Body of pancreas (tissue), 4 donors: ENCODE results near the gene IVD. TPM values are rescaled to one million over a fixed set of nuclear protein-coding genes. Genes with fewer than 3 reads are reported as not detected.
A peak's percentile ranks its signal among the peaks of the same experiment; 100 is the strongest.

Source experiments
- ATAC-seq: fragments of 150-250 bp; one replicate; pipeline ENCODE4 v1.9.1; 2016
- DNase-seq, 4 donors: peaks; one replicate each; pipeline ENCODE4 v3.0.0-alpha.2; 2019
- H3K27ac ChIP-seq, 4 donors: fragments of 200-600 bp; sonication (generic); 1 replicate in 3 of 4; 2 replicates in 1 of 4; pipeline versions ENCODE4 v1.5.1 to v1.6.1; 2016 to 2019; ENCODE audit warnings: mild to moderate bottlenecking in 1 of 4, mixed read lengths in 1 of 4, moderate library complexity in 1 of 4
- H3K27me3 ChIP-seq, 2 donors: fragments of 200-600 bp; sonication (generic); one replicate each; pipeline ENCODE4 v1.6.0; 2016; ENCODE audit warnings: mild to moderate bottlenecking in 1 of 2
- H3K36me3 ChIP-seq, 2 donors: fragments of 200-600 bp; sonication (generic); replicated peaks in 1 of 2; 2 replicates each; pipeline ENCODE4 v1.5.1; 2016; ENCODE audit warnings: low read depth in 2 of 2; ENCODE audit not compliant: insufficient read depth in 1 of 2
- H3K4me1 ChIP-seq: fragments of 200-600 bp; sonication (generic); one replicate; pipeline ENCODE4 v1.6.0; 2016
- H3K4me3 ChIP-seq, 2 donors: fragments of 200-600 bp; sonication (generic); 1 replicate in 1 of 2; 2 replicates in 1 of 2; pipeline ENCODE4 v1.5.1; 2016 to 2019
- H3K9me3 ChIP-seq, 3 donors: fragments of 200-600 bp; sonication (generic); 1 replicate in 2 of 3; 2 replicates in 1 of 3; pipeline ENCODE4 v1.5.1; 2016
- CTCF ChIP-seq, 7 experiments: fragments of 450-650 bp in 4 of 7; fragments of 200-600 bp in 3 of 7; sonication (generic) in 3 of 7; IDR thresholded peaks; one replicate each; pipeline ENCODE4 v1.5.1; 2016 to 2019; ENCODE audit warnings: antibody characterized with exemption in 7 of 7
- POLR2A ChIP-seq, 3 donors: fragments of 450-650 bp; IDR thresholded peaks; one replicate each; pipeline ENCODE4 v1.6.1; 2016; ENCODE audit warnings: antibody characterized with exemption in 3 of 3, mild to moderate bottlenecking in 2 of 3
- WGBS, 2 donors: methylation state at CpG; one replicate each; pipeline ENCODE4 v1.1.5; 2017; 5-methylcytosine and 5-hydroxymethylcytosine counted together
- intact Hi-C: fragments of 100-400 bp; cut with DNase I; formaldehyde crosslinking; loops from one replicate; pipeline ENCODE4 v1.15.1; 2023
- total RNA-seq, 2 donors: library from RNA; depleted of rRNA; stranded (reverse); fragments of >200 nt; gene quantifications; one replicate each; pipeline ENCODE4 v1.1.0, GENCODE V29; 2016

IVD gene
- total RNA-seq, 2 donors from 2014 or later = 30.3 to 34.0 TPM

DNA sequence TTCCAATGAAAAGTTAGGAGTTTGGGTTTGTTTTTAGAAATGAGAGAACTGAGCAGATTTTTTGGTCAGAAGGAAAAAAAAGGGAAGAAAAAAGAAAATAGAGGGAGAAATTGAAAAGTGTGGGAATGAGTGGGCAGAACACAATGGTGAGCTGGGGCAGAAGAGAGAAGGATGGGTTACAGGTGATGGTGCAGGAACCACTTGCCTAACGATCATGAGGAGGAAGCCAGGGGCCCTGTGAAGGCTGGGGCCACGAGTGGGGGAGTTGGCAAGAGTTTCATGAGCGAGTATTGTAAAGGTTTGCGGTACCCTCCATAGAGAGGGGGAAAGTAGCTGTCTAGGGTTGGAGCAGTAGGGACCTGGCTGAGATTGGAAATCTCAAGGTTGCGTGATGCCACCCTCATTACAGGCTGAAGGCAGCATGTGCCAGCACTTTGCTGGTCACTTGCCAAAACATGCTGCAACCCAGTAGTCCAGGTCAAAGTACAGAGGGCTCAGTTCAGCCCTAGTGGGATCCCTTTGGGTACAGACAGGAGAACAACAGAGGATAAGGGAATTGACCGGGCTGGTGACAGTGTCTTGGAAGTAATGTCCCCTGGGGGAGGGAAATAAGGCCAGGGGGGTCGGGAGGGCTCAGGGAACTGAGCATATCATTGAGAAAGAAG lies 6.6 kb downstream of the IVD start:
- Histone ChIP-seq H3K27me3 (no peaks in the 10 kb centered on the region), H3K4me1 (peaks cover 13% of the 10 kb centered on the region)

GRCh38 chr15:40413036-40413435 lies 7.4 kb downstream of the IVD start:
- H3K9me3 ChIP-seq = no peaks in the 10 kb centered on the region
- no peak for ATAC-seq
- no peak overlapping the region for H3K4me3 ChIP-seq
- peaks cover 13% of the 10 kb centered on the region for H3K4me1 ChIP-seq
- intact Hi-C loops = no loop called here
- no peaks in the 10 kb centered on the region for H3K27me3 ChIP-seq
- H3K27ac ChIP-seq = no peak overlapping the region
- TF ChIP-seq CTCF (IDR thresholded peaks at IDR 0.05) (no peak), POLR2A (IDR thresholded peaks at IDR 0.05) (no peak)
- no peak for DNase-seq
- WGBS, 2 donors = 88 to 89% methylated on average over 9 of the region's 9 CpGs
- peaks cover 0 to 17% of the 10 kb centered on the region in 2 donors for H3K36me3 ChIP-seq

More for the DNA sequence above, 6.6 kb downstream of the IVD start:
- DNase-seq = peak; percentile 84 to 92 (median 90)
- Histone ChIP-seq H3K4me3 (no peak overlapping the region), H3K36me3 (peaks cover 0 to 17% of the 10 kb centered on the region in 2 donors), H3K27ac (no peak overlapping the region), H3K9me3 (no peaks in the 10 kb centered on the region)
- intact Hi-C loops = no loop called here
- ATAC-seq = peak; percentile 95
- no peak for TF ChIP-seq POLR2A (IDR thresholded peaks at IDR 0.05)
- no peak for TF ChIP-seq CTCF (IDR thresholded peaks at IDR 0.05)
- WGBS, 2 donors = 22 to 28% methylated on average over 6 to 7 of the region's 7 CpGs

DNA sequence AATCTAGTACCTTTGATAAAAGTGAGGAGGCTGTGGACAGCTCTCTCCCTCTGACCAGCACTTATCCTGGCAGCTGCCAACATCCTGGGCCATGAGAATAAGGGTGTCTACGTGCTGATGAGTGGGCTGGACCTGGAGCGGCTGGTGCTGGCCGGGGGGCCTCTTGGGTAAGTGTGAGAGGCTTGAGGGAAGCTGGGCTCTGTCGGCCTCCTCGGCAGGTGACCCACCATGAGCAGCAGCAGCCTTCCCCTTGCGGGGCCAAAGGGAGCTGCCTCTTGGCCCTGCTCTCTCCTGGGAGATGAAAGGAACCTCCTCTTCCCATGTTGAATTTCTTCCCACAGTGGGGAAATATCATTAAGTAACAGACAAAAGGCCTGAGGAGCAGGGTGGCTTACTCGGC lies 9.2 kb downstream of the IVD start:
- Histone ChIP-seq H3K27me3 (no peaks in the 10 kb centered on the region), H3K9me3 (no peaks in the 10 kb centered on the region), H3K4me1 (peaks cover 20% of the 10 kb centered on the region), H3K4me3 (no peak overlapping the region), H3K36me3 (peaks cover 0 to 17% of the 10 kb centered on the region in 2 donors), H3K27ac (no peak overlapping the region)
- WGBS, 2 donors = 90 to 94% methylated on average over 5 to 6 of the region's 7 CpGs
- ATAC-seq = no peak
- no peak for DNase-seq
- TF ChIP-seq CTCF (IDR thresholded peaks at IDR 0.05) = no peak
- TF ChIP-seq POLR2A (IDR thresholded peaks at IDR 0.05) = no peak
- intact Hi-C loops = loop anchor here (5.0 kb wide), 1 partner anchor 48 kb away; no protein-coding TSS in a partner anchor

GRCh38 chr15:40415226-40415625 lies 9.6 kb downstream of the IVD start:
- ATAC-seq = no peak
- H3K27me3 ChIP-seq = no peaks in the 10 kb centered on the region
- peaks cover 24% of the 10 kb centered on the region for H3K4me1 ChIP-seq
- H3K9me3 ChIP-seq = no peaks in the 10 kb centered on the region
- intact Hi-C loops = loop anchor here (5.0 kb wide), 1 partner anchor 48 kb away; no protein-coding TSS in a partner anchor
- no peak for DNase-seq
- WGBS, 2 donors = 89 to 90% methylated on average over 1 to 10 of the region's 10 CpGs
- H3K4me3 ChIP-seq = no peak overlapping the region
- peaks cover 0 to 17% of the 10 kb centered on the region in 2 donors for H3K36me3 ChIP-seq
- TF ChIP-seq CTCF (IDR thresholded peaks at IDR 0.05) (no peak), POLR2A (IDR thresholded peaks at IDR 0.05) (no peak)
- no peak overlapping the region for H3K27ac ChIP-seq

DNA sequence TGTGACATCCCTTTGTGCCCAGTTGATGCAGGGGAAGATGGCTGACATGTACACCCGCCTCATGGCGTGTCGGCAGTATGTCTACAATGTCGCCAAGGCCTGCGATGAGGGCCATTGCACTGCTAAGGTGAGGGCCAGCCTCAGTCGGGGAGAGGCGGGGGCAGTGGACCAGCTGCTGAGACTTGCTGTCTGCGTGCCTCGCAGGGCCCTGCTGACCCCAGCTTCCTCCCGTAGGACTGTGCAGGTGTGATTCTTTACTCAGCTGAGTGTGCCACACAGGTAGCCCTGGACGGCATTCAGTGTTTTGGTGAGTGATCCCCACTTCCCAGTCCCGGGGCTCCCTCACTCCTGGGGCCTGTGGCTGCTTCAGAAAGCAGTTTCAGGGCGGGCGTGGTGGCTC lies 10.5 kb downstream of the IVD start:
- peaks cover 0 to 15% of the 10 kb centered on the region in 2 donors for H3K36me3 ChIP-seq
- 95 to 100% methylated on average over 4 to 13 of the region's 14 CpGs for WGBS, 2 donors

More for the DNA sequence above, 10.5 kb downstream of the IVD start:
- peaks cover 32% of the 10 kb centered on the region for H3K4me1 ChIP-seq
- ATAC-seq (no peak), DNase-seq (no peak)
- H3K27me3 ChIP-seq = no peaks in the 10 kb centered on the region
- TF ChIP-seq POLR2A (IDR thresholded peaks at IDR 0.05) (no peak), CTCF (IDR thresholded peaks at IDR 0.05) (no peak)
- no peak overlapping the region for H3K27ac ChIP-seq
- no peak overlapping the region for H3K4me3 ChIP-seq
- no peaks in the 10 kb centered on the region for H3K9me3 ChIP-seq
- intact Hi-C loops = loop anchor here (5.0 kb wide), 1 partner anchor 49 kb away; no protein-coding TSS in a partner anchor
